ENCODE data around the gene KCNK3.
"Not testable (repeated sequence)": the region's sequence is repeated elsewhere in the genome, so short reads cannot be mapped to it uniquely, and the experiment has no call there.

Gene KCNK3

DNA sequence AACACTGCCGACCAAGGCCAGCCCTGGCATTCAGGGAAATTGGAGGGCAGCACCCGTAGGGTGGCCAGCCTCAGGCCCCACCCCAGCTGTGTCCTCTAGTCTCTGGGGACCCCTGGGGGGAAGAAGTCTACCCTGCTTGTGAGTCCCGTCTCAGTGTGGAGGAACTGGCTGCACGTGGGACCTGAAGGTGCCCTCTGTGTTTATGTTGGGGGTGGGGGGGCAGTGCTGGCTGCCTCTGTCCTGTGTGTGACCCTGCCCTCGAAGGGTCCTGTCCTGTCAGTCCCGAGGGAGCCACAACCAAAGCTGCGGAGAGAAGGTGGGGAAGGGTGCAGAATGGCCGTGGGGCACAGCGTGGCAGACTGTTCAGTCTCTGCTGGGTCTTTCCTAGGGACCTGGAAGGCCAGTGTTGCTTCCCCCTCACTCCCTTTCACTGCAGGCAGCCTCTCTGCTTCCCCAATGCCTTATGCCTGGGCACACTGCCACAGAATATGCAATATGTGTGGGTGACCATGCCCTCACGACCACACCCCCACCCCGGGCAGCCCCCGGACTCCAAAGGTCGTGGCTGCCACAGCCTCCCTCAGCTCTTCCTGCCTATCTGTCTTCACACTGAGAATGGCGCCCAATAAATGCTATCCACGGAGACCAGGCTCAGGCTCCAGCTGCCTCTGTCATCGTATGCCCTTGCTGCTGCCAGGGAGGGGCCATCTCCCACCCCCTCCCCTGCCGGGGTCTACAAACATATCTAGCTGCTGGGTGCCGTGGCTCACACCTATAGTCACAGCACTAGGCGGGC, 38.2 kb downstream of the KCNK3 start:
- no peak for DNase-seq (ENCODE audit: low read depth in 2 of 2)

DNA sequence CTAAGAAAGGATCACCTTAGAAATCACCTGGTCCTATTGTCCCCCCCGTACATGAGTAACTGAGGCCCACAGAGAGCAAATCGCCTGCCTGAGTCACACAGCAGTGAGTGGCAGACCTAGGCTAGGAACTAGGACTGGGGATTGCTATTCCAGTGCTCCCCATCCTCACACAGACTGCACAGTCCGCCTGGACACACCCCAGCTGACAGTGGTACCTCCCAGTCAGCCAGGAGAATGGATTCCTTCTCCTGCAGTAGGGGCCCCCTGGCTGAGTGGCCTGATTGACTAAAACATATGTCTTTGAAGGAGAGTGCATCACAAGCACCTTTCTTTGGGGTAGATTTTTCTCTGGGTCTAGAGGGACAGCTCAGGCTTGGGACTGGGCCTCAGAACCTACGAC, 39.2 kb downstream of the KCNK3 start:
- no peak for DNase-seq (ENCODE audit: low read depth in 2 of 2)

DNA sequence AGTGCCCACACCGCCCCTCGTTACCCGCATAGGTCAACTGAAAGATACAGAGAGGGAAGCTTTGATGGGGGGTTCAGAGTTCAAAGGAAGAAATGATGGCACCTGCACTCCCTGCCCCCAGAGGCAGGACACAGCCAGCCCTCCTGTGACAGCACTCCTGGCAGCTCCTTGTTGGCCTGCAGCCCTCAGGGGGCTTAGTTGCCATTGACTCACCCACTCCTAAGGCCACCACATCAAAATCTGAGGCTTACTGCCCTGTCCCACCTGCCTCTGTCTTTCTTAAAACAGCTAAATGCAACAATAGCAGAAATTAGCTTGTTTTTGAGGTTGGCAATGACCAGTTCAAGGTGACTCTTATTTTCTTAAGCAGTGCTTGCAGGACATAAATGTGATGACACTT, 39.9 kb downstream of the KCNK3 start:
- no peak for DNase-seq (ENCODE audit: low read depth in 2 of 2)

DNA sequence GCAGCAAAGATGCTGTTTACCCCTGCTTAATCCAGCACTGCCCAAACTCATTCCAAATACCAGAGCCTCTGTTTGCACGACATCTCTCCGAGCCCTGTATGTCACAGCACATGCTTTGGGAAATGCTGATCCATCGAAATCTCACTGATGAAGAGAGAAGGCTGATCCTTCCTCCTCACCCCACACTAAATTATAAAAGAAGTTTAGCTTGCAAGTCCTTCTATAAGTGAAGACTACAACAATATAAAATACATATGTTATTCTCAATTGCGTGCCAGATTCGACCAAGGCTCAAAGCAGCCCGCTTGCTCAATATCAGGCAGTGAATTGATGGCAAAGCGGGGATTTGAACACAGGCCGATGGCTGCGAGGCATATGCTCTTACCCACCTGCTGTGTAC, 40.9 kb downstream of the KCNK3 start:
- DNase-seq (ENCODE audit: low read depth in 2 of 2): no peak

DNA sequence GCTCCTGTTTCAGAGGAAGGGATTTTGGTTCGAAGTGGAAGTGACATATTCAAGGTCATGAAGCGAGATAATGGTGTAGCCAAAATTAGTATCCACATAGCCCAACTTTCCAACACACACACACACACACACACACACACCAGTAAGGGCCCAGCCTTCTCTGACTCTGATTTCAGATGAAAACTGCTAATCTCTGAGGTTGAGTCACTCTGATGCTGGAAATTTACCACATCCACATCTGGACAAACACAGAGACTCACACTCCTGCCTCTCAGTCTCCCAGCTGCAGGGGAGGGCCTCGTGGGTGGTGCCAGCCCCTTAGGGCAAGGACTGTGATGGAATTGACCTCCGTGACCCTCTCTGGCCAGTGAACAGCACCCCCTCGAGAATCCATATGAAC, 42.6 kb downstream of the KCNK3 start:
- DNase-seq (ENCODE audit: low read depth in 2 of 2): no peak

DNA sequence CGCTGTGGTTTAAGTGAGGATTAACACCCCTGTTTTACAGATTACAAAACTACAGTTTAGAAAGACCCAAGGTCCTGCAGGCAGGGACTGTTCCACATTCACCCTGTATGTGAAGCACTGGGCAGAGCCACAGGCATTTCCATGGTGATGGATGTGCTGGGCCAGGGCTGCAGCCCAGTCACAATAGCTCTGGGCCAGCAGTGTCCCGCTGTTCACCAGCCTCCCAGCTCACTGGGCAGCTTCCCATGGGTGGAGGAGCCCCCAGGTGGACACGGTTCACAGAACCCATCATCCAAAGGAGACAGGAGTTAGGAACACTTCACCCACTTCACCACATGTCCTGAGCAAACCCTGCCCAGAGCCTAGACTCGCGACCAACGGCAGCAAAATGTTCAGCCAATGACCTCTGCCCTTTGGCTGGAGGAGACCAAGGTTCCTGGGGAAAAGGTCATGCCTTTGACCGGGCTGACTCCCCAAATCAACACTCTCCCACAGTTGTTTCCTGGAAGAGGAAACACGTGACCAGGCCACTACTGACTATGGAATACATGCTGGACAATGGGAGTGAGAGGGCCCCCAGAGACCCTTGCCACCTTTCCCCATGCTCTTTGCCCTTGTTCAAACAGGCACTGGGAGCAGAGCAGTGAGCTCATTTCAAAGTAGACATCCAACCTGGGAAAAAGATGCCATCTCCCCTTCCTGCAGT, 43.5 kb downstream of the KCNK3 start:
- DNase-seq (ENCODE audit: low read depth in 2 of 2): no peak

DNA sequence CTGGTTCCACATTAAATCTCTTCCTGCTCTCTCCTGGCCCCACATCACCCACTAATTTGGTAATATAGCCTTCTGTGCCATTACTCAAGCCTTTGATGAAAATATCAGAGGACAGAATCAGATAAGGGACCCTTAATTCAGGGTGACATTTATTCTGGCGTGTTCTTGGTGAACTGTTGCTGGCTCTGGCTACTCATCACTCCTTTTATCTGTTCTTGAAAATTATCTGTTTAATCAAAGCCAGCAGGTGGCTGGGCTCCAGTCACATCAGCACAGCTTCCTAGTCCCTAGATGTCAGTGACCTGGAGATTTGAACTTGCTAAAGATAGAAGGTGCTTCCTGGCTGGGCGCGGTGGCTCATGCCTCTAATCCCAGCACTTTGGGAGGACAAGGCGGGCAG, 44.7 kb downstream of the KCNK3 start:
- DNase-seq (ENCODE audit: low read depth in 2 of 2): no peak

DNA sequence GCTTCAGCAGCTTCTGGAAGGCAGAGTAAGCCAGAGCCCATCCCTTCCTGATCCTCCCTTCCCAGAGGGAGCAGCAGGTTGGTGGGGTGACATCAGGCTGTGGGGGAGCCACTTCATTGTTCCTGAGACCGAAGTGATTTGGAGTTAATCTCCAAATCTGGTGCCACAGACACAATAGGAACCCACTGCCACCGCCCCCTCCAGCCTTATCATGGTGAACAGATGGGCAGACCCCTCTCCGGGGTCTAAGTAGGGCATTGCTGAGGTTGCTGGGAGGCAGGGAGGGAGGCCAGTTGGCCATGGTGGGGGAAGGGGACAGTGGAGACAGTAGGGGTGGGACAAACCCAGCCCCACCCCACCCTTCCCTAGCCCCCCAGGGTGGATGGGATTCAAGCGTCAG, 46.0 kb downstream of the KCNK3 start:
- no peak for DNase-seq (ENCODE audit: low read depth in 2 of 2)

DNA sequence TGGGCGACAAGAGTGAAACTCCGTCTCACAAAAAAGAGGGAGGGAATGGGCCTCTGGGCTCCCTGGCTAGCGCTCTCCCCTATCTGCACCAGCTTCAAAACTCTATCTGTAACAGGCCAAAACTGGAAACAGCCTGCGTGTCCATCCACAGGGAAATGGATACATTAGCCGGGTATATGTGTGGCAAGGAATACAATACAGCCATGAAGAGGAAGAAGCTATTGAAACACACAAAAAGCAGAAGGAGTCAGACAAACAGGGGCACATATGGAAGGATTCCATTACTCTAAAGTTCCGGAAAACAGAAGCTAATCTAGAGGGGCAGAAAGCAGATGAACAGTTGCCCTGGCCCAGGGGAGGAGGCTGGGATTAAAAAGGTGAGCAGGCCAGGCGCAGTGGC, 47.0 kb downstream of the KCNK3 start:
- no peak for DNase-seq (ENCODE audit: low read depth in 2 of 2)

DNA sequence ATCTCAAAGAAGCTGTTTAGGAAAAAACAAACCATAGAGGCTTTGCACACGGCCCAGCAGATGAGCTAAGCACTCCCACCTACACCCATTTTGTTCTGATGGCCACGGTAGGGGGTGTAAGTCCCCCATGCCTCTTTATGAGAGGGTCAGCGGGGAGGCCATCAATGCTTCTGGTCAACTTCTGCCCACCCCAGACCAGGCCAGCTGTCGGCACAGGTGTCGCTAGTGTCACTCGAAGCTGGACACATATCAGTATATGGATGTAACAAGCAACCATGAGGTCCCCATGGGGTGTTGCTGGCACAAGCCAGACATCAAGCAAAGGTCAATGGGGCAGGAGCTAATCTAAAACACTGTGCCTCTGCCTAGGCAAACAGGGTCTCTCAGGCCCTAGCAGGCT, 47.8 kb downstream of the KCNK3 start:
- DNase-seq (ENCODE audit: low read depth in 2 of 2): no peak

DNA sequence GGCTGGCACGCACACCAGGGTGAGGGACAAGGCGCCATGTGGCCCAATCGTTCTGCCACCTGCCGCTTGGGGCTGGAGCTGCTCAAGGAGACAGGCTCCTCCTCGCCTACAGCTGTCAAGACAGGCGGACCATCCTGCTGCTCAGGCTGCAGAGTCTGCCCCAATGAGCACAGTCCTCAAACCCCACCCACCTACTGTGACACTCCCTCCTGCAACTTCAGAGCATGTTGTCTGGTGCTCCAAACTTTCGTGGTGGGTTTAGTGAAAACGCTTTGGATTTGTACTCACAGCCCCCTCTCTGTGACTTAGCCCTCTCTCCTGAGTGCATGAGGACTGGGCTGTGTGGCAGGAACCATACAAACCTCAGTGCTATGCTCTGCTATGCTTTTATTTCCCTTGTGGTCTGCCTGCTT, 48.4 kb downstream of the KCNK3 start:
- no peak for DNase-seq (ENCODE audit: low read depth in 2 of 2)

DNA sequence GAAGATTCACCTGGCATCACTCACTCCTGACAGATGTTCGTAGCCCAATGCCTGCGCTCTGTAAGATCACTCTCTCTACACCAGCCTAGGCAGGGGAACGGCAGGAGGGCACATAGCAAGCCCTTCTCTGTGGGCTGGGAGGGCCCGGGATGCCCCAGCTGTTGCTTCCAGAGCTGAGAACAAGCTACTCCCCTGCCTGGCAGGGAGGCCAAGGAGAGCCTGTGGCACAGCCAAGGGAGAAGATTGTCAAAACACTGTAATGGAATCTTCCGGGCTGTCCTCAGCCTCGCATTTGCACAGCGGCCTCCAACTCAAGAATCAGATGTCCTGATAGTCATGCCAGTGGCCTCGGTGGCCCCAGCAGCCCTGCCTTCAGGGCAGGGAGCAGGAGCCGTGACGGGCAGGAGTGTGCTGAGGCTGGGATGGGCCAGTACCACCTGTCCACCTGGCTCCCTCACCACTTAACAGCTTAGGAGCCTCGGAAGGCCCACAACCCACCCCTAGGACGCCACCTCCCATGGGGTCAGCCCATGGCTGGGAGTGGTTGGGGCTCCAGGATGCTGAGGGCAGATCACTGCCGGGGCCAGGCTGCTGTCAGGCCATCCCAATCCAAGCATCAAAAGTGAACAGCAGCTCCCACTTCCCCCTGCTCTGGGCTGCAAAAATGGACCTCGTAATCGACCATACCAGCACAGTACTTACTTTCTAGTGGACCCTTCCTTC, 49.7 kb downstream of the KCNK3 start:
- no peak for DNase-seq (ENCODE audit: low read depth in 2 of 2)

DNA sequence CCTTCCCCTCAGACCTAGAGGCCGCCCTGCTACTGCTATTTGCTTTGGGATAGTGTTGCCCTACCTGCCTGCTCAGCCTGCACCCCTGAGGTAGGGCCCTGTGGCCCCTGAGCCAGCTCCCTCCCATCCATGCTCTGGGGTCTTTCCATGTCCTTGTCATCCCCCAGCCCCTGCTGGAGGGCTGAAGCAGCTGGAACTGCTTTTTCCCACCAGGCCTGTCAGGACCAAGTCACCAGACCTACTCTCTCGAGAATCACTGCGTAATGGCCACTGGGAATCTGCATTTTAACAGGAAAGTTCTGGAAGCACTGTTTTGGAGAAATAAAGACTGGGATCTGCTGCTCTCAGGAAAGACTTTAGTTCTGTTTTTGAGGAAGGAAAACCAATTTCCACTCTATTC, 51.3 kb downstream of the KCNK3 start:
- DNase-seq (ENCODE audit: low read depth in 2 of 2): no peak

DNA sequence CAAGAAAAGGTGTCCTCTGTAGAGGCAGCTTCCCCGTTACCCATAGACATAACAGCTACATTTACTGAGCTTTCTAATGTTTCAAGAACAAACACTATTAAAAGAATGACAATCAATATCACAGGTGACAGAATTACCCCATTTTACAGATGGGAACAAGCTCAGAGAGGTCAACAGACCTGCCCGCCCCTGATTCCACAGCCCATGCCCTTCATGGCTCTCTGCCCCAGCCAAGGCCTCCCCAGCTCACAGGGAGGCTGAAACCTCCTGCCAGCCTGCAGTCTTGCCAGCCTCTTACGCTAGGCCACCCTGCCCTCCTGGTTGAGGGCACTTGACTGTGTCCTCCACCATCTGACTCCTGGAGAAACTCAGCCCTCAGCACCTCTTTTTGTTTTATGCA, 52.4 kb downstream of the KCNK3 start:
- no peak for DNase-seq (ENCODE audit: low read depth in 2 of 2)

DNA sequence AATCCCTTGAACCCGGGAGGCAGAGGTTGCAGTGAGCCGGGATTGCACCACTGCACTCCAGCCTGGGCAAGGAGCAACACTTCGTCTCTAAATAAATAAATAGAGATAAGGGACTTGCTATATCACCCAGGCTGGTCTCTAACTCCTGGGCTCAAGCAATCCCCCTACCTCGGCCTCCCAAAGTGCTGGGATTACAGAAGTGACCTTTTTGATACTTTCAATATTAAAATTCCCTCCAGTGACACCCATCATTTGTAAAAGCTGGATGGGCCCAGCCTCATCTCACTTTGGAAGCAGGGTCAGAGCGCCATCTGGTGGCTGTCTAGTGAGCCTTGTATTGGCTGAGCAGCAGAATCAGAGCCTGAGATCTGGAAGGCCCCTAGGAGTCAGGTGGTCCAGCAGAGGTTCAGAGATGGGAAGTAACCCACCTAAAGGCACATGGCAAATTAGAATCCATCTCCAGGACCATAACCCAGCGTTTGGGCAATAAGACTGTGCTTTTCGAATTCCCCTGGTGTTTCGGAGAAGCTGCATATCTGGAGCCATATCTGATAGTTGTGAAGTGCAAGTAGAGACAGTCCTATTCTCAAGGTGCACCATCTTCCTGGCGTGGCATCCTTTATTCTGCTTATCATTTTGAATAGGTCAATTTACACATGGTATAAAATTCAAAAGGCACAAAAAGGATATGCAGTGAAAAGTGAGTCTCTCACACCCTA, 53.2 kb downstream of the KCNK3 start:
- DNase-seq (ENCODE audit: low read depth in 2 of 2): peak; percentile 65 to 75

DNA sequence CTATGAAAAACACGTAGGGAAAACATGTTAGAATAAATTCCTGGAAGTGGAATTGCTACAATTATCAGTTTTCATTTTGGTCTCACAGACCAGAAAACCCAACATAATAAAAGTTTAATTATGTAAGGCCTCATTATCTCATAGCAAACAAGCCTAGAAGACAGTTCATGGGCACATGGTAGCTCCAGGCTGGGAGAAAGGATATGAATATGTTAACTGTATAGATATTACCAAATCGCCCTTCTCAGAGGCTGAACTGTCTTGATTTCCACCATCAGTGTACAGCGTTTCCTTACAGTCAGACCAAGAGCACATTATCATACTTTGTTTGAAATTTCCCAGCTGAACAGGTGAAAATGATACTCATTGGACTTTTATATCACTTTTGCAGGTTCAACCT, 54.4 kb downstream of the KCNK3 start:
- DNase-seq (ENCODE audit: low read depth in 2 of 2): no peak

DNA sequence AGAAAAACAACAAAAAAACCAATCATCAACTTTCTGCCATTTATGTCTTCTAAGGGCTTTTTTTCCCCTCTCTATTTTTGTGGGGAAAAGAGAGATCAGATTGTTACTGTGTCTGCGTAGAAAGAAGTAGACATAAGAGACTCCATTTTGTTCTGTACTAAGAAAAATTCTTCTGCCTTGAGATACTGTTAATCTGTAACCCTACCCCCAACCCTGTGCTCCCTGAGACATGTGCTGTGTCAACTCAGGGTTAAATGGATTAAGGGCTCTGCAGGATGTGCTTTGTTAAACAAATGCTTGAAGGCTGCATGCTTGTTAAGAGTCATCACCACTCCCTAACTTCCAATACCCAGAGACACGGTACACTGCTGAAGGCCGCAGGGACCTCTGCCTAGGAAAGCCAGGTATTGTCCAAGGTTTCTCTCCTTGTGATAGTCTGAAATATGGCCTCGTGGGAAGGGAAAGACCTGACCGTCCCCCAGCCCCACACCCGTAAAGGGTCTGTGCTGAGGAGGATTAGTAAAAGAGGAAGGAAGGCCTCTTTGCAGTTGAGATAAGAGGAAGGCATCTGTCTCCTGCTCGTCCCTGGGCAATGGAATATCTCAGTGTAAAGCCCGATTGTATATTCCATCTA, 57.4 kb downstream of the KCNK3 start:
- not testable (repeated sequence) for DNase-seq (ENCODE audit: low read depth in 2 of 2)

DNA sequence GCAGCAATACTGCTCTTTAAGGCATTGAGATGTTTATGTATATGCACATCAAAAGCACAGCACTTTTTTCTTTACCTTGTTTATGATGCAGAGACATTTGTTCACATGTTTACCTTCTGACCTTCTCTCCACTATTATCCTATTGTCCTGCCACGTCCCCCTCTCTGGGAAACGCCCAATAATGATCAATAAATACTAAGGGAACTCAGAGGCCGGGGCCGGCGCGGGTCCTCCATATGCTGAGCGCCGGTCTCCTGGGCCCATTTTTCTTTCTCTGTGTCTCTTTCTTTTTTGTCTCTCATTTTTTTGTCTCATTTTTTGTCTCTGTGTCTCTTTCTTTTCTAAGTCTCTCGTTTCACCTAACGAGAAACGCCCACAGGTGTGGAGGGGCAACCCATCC, 57.9 kb downstream of the KCNK3 start:
- DNase-seq (ENCODE audit: low read depth in 2 of 2): not testable (repeated sequence)

DNA sequence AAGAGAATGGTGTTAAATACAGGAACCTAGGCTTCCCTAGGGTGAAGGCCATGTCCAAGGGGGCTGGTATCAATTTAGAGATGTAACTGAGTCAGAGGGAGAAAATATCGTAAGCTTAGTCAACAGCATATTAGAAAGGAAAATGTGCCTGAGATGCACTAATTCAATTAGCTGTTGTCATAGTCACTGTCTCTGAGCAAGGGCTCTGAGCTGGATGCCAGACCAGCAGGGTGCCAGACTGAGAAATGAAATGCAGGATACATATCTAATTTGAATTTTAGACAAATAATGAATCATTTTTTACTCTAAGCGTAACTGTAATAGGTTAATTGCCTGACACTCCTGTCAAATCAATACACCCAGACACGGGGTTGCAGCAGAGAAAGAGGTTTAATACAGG, 60.1 kb downstream of the KCNK3 start:
- no peak for DNase-seq (ENCODE audit: low read depth in 2 of 2)

DNA sequence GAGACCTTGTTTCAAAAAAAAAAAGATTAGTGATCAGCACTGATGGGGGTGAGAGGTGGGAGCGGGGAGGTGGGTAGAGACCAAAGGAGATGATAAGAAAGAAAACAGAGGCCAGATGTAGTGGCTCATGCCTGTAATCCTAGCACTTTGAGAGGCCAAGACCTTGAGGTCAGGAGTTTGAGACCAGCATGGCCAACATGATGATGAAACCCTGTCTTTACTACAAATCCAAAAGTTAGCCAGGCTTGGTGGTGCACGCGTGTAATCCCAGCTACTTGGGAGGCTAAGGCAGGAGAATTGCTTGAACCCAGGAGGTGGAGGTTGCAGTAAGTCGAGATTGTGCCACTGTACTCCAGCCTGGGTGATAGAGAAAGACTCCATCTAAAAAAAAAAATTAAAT, 62.0 kb downstream of the KCNK3 start:
- no peak for DNase-seq (ENCODE audit: low read depth in 2 of 2)

DNA sequence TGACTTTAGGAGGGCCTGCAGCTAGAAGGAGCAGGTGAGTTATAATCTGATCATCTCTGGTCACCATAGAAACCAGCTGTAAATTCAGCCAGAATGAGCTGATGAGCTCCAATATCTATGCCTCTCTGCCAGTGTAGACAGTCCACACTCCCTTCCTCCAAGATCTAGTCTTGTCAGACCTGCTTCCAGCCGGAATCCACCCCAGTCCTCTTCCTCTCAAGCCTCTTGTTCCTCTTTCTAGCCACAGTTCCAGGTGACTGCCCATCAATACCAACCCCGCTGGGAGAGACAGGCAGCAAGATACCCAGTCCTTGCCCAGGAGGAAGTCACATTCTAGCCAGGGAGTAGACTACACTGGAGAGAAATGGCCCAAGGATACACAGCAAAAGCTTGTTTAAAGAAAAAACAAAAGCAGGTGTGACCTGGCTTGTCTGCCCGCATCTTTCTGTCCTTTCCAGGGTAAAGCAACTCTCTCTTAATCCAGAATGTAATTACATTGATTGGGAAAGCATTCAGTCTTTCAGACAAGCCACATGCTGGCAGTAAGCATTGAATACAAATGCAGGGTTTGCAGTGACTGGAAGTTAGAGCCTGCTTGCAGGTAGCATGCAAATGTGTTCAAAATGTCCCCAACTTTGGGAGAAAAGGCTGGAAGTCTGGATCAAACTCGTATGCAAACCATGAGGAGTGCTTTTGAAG, 62.6 kb downstream of the KCNK3 start:
- no peak for DNase-seq (ENCODE audit: low read depth in 2 of 2)
